HG02840 (cell line): ENCODE results near the gene DTNB.
"Not testable (repeated sequence)": the region's sequence is repeated elsewhere in the genome, so short reads cannot be mapped to it uniquely, and the experiment has no call there.

Source experiments
- ATAC-seq: cut with Tn5 transposase; IDR thresholded peaks from one replicate; pipeline ENCODE4 v1.9.1; 2021; ENCODE audit warnings: mild to moderate bottlenecking, moderate library complexity, moderate number of reproducible peaks; ENCODE audit not compliant: unreplicated experiment, low FRiP score

Gene DTNB

DNA sequence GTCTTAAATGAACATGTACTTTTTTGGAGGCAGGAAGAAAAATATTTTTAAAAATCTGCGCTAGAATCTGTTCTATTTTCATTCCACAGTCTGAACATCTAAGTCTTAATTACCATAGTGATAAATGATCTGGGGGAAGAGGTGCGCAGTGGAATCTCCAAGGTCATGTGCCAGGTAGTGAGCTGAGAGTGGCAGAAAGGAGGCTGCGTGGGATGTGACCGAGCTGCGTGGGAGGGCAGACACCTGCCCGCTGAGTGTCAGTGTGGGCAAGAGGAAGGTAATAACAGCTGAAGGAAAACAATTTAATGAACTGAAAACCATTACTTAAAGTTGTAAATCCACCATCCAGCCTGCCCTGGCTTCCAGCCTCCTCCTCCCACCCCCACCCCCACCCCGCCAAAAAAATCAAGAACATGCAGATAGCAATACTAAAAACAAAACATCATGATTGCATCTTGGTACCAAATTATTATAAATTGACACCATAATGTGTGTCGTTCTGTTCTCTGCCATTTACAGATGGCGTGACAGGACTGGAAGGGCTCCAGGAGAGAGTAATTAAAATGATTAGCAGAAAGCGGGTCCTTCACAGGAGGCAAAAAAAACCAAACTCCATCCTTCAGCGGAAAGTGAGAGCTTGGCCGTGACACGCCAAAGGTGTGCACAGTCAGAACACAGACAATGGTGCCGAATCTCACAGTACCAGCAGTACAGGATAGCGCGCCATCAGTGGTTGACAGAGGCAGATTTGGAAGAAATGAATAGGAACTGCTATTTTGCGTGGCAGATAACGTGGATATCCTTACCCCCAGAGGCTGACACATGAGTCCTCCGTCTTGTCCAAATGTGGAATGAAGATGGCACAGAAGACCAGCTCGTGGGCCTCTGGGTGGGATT lies 11.4 kb upstream of the DTNB start:
- ATAC-seq, result no peak

DNA sequence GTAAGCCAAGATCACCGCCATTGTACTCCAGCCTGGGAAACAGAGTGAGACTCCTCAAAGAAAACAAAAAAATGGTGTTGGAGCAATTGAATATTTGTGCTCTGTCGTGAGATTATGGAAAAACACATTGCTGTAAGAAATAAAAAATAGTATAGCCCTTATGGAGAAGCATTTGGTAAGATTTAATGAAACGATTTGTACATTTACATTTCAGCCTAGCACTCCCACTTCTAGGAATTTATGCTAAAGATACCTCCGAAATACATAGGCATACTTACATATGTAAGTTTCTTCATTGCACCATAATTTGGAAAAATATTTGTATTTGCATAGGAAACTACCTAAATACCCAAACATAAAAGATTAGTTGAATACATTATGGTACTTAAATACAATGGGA lies 8.7 kb upstream of the DTNB start:
- no peak for ATAC-seq

DNA sequence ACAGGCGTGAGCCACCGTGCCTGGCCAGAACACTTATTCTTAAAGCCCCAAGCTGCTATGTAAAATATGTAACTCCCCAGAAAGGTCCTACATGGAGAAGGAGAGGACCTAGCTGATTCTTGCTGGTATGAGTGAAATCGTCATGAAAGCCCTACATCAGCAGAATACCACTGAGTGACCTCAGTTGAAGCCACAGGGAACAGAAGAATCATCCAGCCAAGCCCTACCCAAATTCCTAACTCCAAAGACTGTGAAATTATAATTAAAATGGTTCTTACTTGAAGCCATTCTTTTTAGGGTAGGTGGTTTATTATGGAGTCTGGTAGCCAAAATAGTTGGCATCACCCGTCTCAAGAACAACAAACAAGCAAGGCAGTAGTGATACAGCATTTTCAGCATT lies 4.5 kb upstream of the DTNB start:
- no peak for ATAC-seq

DNA sequence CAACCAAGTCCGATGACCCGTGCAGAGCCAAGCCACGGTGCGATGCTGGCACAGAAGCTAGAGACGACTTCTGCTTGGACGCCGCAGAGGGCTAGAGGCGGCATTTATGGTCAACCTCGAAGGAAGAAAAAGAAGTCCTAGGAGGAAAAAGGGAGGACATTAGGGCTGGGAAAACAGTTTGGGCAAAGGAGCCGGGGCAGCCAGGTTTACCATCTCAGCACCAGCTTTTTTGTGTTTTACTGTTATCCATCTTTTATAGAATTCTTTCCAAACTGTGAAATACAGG lies 643 bp upstream of the DTNB start:
- ATAC-seq, result no peak

DNA sequence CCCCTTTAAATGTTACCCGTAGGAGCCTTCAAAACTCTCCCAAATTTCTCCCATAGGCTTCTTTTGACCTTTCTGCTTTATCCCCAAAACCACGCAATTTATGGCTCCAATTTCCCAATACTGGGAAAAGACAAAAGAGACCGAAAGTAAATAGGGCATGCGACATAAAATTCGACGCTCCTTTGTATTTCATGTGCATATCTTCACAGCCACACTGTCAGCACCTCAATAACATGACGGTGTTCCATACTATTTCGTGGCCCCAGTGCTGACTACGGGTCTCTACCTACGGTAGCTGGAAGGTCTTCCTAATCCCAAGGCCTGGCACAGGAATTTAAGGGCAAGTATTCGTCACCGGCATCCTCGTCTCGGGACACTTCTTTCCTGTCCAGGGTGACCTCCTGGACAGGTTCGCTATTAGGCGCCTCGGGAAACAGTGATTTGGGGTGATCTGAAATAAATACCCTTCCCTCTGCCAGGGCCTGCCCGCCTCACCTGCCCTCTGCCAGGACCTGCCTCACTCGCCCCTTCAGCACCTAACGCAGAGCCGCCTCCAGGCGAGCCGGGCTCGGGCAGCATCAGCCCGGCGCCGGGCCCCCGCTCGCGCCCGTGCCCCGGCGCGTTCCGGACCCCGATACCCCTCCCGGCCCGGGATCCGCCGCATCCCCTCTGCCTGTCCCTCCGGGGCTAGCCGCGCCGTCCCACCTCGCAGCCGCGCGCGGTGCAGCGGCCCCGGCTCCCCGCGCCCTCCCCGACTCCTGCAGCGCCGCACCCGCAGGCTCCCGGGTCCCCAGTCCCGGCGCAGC lies 680 bp downstream of the DTNB start:
- peak; percentile 55 for ATAC-seq

DNA sequence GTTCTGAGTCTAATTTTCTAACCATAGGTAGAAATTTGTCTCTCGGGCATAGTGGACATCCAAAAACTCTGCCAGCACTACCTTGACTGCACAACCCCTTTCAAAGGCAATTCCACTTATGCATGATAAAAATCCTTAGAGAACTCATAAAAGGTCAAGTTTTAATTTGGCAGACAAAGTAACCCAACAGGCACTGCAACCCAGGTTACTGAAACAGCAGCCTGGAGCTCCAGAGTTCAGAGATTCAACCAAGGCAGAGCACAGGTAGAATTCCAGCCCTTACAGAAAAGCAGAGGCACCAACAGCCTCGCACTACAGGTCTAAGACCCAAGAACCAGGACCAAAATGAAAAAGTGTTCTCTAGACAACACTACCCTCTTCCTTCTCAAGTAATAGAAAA lies 1.8 kb downstream of the DTNB start:
- no peak for ATAC-seq

DNA sequence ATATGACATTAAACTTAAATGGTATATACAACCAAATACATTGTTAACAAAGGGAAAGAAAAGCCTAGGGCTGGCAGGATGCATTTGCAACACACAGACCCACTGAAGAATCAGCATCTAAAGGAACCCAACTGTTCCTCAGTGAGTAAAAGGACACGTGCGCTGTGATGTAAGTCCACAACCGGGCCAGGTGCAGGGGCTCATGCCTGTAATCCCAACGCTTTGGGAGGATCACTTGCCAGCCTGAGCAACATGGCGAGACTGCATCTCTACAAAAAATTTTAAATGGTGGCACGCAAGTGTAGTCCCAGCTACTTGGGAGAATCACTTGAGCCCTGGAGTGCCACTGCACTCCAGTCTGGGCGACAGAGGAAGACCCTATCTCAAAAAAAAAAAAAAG lies 3.9 kb downstream of the DTNB start:
- no peak for ATAC-seq

DNA sequence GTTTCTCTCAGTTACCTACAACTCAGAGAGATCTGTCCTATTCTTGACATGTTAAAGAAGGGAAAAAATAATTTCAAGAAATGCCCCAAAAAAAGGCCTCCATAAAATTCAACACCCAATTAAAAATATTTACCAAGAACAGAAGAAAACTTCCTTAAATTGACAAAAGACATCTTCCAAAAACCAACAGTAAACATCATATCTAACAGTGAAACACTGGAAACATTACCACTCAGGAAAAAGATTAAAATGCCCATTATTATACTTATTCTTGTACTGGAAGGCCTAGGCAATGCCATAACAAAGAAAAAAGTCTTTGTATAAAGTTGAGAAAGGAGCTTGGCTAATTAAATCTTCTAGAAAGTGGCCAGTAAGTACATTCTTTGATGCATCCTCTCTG lies 7.2 kb downstream of the DTNB start:
- ATAC-seq, result no peak

DNA sequence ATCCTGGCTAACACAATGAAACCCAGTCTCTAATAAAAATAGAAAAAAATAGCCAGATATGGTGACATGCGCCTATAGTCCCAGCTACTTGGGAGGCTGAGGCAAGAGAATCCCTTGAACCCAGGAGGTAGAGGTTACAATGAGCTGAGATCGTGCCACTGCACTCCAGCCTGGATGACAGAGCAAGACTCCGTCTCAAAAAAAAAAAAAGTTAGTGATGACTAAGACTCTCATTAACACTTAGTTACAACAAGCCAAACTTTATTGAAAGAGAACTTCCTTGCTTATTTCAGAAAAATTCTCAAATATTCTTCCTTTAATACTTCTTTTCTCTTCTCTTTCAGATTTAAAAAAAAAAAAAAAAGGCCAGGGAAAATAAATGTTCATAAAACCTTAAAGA lies 7.9 kb downstream of the DTNB start:
- not testable (repeated sequence) for ATAC-seq

DNA sequence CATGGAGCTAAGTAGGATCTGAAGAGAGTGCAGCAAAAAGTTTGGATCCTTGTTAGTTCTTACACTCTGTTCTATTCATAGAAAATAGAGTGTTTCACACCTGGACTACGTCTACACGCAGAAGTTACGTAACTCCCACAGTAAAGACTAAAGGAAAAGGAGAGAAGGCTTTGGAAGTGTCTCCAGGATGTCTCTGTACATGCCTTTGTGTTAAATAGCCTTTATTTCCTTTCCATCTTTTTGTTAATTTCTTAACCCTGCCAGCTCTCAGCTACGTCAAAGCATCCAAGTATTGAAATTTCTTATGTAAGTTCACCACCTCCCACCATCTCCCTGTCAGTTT lies 8.4 kb downstream of the DTNB start:
- no peak for ATAC-seq

DNA sequence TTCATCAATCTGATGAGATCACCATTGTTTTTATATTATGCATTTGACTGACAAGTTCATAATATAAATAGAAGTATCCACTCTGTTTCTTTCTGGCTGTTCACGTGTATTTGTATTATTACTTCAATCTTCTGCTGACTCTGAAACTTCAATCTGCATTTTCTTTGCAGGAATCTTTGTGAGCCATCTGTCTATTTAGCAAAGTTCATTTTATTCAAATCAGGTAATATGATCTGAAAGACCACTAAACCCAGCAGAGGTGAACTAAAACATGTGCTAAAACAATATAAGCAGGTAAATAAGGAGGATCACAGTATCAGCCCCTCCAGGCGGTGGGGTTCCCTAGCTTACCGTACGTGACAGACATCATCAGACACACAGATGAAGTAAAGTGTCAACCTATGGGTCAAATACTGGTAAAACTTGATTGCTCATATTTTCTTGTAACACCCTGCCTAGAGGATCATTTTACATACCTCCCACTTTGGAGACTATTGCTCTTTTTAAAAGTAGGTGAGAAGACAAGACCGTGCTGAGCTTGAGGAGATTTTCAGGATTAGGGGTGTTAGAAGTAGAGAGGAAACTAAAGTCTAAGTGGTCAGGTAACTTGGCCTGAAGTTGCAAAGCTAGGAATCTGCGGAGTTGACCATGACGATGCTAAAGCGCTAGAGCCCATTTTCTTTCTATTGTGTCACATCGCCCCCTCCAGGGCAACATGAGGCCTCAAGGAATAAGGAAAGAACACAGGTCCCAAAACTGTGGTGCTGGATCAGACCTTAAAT lies 9.0 kb downstream of the DTNB start:
- ATAC-seq, result no peak

DNA sequence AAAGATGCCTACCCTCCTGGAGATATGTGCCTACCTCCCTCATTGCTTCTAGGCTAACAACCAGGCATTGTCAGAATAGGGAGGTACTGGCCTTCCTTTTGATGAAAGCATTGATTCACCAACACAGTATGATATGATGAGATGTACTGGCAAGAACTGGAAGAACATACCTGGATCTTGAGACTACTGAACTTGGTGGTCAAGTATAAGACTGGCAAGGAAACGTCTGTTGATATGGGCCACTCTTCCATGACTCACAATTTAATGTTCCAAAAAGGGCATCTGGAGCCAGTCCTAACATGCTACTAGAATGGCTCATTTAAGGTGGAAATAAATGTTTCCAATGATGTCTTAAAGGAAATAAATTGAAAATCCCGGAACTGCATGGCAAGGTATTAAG lies 18.1 kb downstream of the DTNB start:
- no peak for ATAC-seq

DNA sequence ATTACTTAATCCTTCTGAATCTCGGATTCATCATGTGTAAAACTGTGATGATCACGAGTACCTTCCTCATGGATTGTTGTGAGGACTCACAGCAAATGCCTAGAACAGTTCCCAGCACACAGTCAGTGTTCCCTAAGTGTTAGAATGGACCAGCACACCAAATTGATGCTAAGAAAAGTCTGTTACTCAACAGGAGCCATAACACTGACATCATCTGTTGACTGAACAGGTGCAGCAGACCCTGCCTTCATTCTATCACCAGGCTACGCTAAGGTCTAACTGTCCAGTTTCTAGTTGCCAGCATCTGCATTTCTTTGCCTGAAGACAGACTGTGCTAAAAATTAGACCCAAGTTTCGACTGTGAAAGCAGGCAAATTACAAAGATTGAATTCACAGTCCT lies 18.6 kb downstream of the DTNB start:
- no peak for ATAC-seq

DNA sequence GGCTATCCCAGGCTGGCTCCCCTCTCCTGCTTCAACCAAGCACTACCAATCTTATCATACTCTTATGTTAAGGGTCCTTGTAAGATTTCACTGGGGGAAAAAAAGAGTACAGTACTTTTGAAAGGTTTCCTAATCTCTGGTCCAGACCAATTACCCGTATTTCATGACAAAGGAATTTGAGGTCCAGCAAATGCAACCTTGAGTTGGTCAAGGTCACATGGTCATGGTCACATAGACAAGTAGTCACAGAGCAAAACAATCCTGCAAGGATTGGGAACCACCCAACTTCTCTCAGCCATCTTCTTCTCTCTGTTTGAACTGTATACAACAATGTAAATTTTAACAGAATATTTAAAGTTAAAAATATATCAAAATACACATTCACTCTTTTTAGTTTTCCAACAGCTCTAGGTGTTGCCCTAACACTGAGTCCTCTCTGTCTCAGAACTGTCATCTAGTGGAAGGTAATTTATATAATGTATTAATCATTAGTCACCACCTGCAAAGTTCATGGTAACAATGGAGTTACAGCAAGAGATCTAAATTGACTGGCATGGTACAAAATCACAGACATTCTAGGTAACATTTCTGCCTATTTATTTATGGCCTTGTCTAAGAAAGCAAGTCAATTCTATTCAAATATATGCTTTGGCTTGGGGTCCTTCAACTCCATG lies 21.5 kb downstream of the DTNB start:
- ATAC-seq, result no peak

DNA sequence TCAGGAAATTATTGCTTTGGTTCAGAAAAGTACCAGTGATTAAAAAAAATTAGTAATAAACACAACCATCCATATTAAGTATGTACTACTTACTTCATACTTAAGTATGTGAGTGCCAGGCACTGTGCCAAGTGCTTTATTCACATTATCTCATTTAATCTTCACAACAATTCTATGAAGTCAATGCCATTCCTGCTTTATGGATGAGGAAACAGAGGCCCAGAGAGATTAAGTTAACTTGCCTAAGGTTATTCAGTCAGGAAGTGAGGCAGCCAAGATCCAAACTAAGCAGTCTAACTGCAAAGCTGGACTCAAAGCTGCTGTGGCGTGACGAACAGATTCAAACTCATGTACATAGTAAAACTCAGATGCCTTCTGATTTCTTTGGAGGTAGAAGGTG lies 22.3 kb downstream of the DTNB start:
- ATAC-seq, result no peak

DNA sequence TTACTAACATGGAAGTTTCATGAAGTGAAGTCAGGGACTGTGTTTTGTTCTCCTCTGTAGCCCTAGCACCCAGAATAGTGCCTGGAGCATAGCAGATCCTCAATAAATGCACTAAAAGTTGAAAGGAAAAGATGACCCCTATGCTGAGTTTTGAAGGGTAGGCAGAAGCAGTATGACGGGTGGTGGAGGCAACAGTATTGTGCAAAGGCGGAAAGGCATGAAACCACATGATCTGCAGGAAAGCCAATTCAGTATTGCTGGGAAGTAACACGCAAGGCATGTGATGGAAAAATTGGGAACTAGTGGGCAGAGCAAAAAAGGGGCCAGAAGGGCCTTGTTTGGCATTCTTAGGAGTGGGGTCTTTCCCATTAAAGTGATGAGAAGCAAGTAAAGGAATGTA lies 23.1 kb downstream of the DTNB start:
- ATAC-seq, result no peak

DNA sequence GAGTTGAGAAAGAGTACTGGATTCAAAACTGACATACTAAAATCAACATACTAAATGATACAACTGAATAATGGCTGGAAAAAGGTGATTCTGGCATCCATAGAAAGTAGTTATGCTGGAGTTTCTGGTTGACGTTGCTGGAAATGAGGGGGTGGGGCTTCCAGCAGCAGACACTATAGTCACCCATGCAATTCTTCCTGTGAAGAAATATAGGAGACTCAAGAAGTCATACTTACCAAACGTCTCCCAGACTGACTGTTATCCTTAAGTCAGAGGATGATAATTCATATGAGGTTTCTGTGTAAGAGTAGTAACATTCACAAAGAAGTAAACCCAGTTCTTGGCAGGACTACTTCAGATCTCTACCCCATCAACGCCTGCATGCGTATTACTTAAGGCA lies 23.6 kb downstream of the DTNB start:
- ATAC-seq, result no peak

DNA sequence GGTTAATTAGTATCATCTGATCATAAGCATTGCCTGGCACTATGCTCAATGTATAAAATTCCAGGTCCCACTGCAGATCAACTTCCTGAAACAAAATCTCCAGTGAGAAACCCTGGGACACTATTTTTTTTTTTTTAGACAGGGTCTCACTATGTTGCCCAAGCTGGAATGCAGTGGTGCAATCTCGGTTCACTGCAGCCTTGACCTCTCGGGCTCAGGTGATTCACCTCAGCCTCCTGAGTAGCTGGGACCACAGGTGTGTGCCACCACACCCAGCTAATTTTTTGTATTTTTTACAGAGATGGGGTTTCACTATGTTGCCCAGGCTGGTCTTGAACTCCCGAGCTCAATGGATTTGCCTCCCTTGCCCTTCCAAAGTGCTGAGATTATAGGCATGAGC lies 31.1 kb downstream of the DTNB start:
- ATAC-seq, result no peak

DNA sequence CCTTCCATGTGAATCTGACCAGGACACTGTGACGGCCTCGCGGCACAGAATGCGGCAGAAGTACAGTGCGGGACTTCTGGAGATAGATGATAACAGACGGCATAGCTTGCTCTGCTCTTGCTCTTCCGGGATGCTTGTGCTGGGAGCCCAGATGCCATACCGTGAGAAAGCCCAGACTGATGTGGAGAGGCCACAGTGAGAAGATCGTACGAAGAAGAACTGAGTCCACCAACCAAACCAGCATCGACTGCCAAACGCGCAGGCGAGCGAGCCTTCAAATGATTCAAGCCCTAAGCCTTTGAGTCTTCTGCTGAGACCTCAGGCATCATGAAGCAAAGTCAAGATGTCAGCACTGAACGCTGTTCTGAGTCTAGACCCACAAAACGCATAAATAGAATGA lies 33.7 kb downstream of the DTNB start:
- ATAC-seq, result no peak

DNA sequence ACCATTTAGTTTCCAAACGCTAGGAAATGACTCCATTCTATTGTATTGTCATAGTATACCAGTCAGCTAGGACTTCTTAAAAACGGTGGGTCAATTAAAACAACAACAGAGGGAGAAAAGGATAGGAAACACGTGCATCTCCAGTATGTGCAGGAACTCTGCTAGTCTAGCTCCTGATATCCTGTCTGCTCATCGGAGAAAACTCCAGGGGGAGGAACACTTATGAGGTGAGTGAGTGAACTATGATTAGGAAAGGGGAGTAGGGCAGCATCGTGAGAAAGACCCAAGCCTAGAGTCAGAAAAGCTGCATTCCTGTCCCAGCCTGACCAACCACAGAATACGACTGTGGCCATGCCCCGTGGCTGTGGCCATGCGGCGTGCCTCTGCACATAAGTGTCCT lies 34.2 kb downstream of the DTNB start:
- ATAC-seq, result no peak

DNA sequence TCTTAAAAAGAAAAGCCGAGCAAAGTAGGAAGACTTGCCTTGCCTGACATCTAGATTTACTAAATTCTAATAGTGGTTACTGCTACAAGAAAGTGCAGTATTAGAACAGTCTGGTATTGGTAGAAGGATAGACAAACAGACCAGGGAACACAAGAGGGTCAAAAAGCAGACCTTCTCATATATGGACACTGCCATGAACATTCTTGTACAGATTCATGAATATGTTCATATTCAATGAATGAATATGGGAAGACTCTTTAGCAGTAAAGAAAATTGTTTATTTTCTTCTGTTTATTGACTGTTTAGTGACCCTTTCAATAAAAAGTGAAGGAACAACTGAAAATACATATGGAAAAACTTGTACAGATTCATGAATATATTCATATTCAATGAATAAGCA lies 37.6 kb downstream of the DTNB start:
- ATAC-seq, result no peak
